Erythroblast (primary cell): ENCODE measurements around the gene ESF1.

Experiments used
- DNase-seq, 2 experiments: peaks; one replicate each; lab custom pipeline; 2025; lab: John Stamatoyannopoulos, UW
- GATA1 ChIP-seq: IDR thresholded peaks from 2 replicates; pipeline ENCODE4 v1.6.1; 2011; ENCODE audit warnings: low read depth, mild to moderate bottlenecking, control low read depth, low read length, moderate library complexity
- POLR2A ChIP-seq: IDR thresholded peaks from 2 replicates; pipeline ENCODE4 v1.6.1; 2011; ENCODE audit warnings: mild to moderate bottlenecking, low read length

Gene ESF1

GRCh38 chr20:13736436-13737191, 48.1 kb downstream of the ESF1 start:
- no peak for DNase-seq
- TF ChIP-seq GATA1 (no peak), POLR2A (no peak)

DNA sequence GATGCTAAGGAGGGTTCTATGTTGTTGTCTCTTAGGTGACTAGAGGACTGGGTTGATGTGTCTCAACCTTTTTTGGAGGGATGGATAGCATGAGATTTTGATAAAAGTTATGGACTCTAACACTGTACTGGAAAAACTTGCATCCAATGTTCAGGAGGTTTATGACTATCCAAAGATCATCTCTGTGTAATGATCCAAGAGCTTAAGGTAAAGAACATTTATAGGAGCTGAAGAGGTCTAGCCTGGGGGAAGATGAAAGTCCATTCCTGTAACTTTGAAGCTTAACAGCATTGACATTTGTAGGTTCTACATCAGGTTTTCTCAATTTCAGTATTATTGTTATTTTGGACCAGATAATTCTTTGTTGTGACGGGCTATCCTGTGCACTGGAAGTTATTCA, 48.9 kb downstream of the ESF1 start:
- no peak for DNase-seq
- TF ChIP-seq POLR2A (no peak), GATA1 (no peak)

DNA sequence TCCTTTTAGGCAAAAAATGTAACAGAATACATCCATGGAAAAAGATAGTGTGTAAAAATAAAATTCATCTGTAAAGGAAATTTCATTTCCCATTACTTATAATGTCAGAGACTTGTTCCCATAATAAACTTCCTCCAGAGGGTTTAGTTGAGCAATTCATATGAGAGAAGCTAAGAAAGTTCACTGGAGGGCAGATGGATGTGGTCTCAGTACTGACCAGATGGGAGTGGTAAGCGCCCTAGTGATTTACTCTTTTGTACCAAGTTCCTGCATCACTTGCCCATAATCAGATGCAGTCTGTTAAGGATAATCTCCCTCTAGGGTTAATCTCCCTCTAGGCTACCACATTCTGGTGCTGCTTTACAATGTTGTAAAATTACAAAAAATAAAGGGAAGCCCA, 61.7 kb downstream of the ESF1 start:
- DNase-seq: no peak
- TF ChIP-seq POLR2A: no peak
- TF ChIP-seq GATA1: no peak

DNA sequence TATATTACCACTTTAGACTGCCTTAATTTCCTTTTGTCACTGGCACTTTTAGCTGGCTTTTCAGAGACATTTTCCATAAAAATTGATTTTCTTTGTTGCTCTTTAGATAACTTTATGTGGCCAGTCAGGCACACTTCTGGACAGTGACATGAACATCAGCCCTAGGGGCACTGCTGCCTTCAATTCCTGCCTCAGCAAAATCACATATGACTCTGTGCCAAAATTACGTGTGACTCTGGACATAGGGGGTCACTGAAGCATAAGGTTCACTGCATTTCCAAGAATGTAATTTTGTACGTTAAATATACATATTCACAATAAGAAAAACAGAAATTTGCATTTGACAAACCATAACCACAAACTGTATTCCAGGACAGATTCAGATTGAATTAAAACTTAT, 66.5 kb downstream of the ESF1 start:
- TF ChIP-seq POLR2A (no peak), GATA1 (no peak)
- no peak for DNase-seq

DNA sequence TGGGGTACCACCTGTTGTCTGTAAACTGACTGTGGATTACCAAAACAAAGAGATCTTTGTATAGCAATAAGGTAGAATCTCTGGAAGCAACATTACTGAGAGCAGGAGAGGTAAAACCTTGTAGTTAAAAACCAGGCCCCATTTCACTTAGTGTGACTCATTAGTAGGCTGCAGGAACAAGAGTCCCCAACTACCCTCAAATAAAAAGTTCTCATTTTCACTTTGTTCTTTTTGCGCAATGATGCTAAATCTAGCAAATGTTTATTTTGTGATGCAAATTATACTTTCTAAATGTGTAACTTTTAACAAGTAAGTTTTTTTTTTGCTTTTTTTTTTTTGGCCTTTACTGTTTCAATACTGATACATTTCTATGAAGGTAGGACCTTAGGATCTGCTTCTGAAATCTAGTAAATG, 67.1 kb downstream of the ESF1 start:
- DNase-seq: no peak
- no peak for TF ChIP-seq GATA1
- no peak for TF ChIP-seq POLR2A

GRCh38 chr20:13715171-13715570, 69.5 kb downstream of the ESF1 start:
- DNase-seq: no peak
- TF ChIP-seq GATA1: no peak
- no peak for TF ChIP-seq POLR2A

- no peak for DNase-seq
Observed at GRCh38 chr20:13708234-13708633, 76.5 kb downstream of the ESF1 start.

GRCh38 chr20:13703265-13703664, 81.5 kb downstream of the ESF1 start:
- no peak for DNase-seq
- TF ChIP-seq GATA1 (no peak), POLR2A (no peak)

More at GRCh38 chr20:13708234-13708633, 76.5 kb downstream of the ESF1 start:
- no peak for TF ChIP-seq POLR2A
- no peak for TF ChIP-seq GATA1

DNA sequence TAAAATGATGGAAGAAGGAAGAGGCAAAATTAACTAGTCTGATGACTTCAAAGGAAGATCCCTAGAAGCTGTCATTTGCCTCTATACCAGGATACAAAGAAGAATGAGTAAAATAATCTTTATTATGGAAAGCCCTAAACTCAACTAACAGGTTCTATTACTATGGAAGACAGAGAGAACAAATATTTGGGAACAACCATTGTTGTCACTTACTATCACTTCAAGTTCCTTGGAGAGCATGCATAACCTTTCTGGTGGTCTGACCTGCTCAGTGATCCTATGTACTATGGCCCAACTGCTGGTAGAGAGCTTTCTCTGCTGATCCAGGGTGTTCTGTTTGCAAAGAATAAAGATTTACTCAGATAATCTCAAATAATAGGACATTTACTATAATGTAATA, 83.2 kb downstream of the ESF1 start:
- no peak for TF ChIP-seq GATA1
- no peak for TF ChIP-seq POLR2A
- no peak for DNase-seq

GRCh38 chr20:13700761-13701160, 84.0 kb downstream of the ESF1 start:
- TF ChIP-seq POLR2A (no peak), GATA1 (no peak)
- DNase-seq: no peak

DNA sequence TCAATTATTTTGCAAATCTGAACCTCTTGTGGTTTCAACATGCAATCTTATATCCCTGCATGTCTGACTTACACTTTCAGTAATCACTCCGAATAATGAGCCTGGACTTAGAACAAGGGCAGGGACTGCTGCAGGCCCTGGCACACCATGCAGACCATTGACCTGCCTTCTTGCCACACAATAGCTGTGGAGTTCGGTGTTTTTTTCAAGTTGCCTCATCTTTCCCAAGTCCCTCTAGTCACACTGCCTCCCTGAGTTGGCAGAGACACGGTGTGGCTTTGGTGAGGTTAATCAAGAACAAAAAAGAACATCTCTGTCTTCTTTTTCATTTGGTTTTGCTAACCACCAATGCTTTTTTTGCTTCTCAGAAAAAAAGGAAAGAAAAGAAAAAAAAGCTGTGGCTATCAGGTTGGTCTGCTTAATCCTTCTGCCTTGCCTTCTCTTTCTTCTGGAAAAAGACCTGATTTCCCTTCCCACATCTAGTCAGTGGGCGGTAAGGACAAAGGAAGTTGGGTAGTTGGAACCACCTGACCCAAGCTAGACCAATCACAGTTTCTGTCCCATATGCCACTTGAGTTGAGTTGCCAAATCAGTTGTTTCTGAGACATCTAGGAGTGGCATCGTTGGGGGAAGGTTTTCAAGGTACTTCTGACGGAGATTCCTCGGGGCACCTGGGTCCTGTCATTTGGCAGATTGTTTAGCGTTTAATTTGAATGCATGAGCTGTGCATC, 90.1 kb downstream of the ESF1 start:
- TF ChIP-seq GATA1: no peak
- no peak for TF ChIP-seq POLR2A
- no peak for DNase-seq

- no peak for DNase-seq
- TF ChIP-seq POLR2A (no peak), GATA1 (no peak)
Observed at GRCh38 chr20:13692802-13693736, 91.7 kb downstream of the ESF1 start.

GRCh38 chr20:13690943-13691342, 93.8 kb downstream of the ESF1 start:
- TF ChIP-seq POLR2A (no peak), GATA1 (no peak)
- DNase-seq: no peak
